SH-SY5Y (cell line): ENCODE data around the gene ETS2.

Experiments used
- GATA2 ChIP-seq: IDR thresholded peaks from 2 replicates; pipeline ENCODE4 v1.6.1; 2011; ENCODE audit warnings: mild to moderate bottlenecking, low read depth, low read length
- GATA3 ChIP-seq: IDR thresholded peaks from 2 replicates; pipeline ENCODE4 v1.6.1; 2011; ENCODE audit warnings: low read depth, mild to moderate bottlenecking, low read length, moderate library complexity

DNA sequence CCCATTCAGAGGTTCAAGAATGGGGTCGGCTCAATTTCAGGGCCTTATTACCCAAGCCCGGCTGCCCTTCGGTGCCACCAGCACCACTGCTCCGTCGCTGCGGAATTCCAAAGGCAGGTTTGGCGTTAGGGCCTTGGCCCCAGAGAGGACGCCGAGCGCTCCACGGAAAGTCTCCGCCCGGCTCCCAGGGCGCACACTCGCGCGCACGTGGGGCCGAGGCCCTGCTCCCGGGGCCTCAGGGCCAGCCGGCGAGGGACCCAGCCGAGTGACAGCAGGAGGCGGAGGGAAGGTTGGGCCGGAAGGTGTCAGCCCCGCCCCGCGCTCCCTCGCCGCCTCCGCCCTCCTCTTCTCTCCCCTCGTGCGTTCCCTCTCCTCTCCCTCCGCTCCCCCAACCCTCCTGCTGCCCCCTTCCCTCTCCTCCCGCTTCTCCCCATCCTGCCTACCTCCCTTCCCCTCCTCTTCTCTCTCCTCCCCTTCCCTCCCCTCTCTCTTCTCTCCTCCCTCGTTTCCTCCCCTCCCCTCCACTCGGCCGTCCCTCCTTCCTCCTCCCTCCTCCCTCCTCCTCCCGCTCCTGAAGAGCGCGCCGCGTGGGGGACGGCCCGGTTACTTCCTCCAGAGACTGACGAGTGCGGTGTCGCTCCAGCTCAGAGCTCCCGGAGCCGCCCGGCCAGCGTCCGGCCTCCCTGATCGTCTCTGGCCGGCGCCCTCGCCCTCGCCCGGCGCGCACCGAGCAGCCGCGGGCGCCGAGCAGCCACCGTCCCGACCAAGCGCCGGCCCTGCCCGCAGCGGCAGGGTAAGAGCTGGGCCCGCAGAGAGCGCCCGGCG lies at the start of gene ETS2:
- TF ChIP-seq GATA2: no peak
- TF ChIP-seq GATA3: no peak
